ENCODE measurements around the gene CFAP90.

The CFAP90 gene

DNA sequence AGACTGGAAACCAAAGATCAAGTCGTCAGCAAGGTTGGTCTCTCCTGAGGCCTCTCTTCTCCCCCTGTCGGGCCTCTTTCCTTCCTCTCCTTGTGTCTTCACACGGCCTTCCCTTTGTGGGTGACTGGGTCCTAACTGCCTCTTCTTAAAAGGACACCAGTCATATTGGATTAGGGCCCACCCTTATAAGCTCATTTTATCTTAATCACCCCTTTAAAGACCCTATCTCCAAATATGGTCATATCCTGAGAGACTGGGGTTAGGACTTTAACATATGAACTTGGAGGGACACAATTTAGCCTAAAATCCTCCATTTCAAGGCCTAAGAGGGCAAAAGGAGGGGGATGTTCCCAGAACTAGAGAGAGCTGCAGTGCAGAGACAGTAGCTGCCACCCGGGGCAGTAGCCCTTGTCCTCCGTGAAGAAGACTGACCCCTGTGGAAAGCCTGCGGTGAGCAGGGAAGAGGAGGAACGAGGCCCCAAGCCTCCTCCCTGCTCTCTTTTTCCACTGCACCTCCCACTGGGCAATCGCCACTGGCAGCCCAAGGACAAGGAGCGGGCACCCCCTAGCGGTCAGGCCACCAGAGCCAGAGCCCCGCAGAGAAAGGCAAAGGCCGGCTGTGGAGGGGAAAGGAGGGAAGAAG lies 34.9 kb downstream of the CFAP90 start:
- peak; percentile 42 for DNase-seq

DNA sequence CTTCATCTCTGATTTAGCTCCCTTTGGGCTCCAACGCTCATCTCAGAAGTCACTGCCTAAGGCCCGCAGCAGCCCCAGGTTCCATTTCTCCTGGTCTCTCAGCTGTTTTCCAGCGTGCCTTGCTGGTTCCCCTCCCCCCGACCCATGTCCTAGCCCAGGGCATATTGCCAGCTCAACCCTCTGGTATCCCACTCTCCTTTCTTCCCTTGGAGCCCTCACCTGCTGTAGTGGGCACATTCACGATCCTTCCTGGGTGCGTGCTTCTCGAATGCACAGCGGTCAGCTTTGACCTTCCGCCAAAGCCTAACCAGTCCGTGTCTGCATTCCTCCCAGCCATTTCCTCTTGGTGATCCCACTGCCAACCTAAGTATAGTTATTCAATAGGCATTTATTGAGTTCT lies 36.1 kb downstream of the CFAP90 start:
- no peak for DNase-seq

DNA sequence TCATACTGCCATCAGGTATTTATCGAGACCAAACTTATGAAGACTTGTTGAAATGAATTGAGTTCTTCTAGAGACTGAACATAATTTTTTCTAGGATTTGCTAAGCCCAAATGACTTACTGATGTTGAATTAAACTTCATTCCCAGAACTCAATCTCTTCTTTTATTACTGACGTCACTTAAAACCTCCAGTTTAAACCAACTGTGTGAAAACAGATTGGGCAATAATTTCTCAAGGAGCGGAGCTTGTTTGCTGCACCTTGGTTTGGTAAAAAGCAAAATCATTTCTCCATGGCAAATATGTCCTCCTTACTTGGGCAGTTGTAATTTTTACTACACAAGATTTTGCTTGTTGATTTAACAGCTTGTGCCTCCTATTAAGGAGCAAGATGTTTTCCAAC lies 37.4 kb downstream of the CFAP90 start:
- no peak for DNase-seq

DNA sequence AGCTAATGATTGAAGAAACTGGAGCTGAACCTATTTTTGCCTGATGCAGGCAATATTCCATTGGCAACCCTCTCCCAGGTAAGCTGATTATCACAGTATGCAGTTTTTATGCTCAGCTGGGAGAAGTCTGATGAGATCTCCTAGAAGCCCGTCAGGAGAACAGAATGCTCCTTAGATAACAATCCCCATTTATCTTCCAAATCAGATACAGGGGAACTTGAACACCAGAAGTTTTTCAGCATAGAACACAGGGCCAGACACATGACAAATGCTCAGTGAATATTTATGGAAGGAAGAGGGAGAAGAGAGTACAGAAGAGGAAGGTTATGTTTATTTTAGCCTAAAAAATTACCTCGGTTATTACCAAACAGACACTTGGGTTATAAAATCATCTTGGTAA lies 37.9 kb downstream of the CFAP90 start:
- no peak for DNase-seq

DNA sequence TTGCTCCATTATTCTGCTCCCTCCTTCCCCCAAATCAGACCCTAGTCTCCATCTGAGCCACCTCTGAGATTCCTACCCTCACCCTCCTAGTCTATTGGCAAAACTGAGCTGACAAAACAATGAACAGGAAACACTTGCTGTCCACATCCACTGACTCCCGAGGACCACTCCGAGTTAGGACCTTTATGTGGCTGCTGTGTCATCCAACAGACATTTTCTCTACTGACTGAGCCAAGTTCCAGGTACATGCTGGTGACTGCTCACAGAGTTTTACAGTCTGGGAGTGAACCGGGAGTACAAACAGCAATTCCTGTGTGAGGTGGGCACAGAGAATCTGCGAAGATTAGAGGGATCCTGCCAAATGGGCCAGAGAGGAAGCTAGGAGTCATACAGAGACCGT lies 39.2 kb downstream of the CFAP90 start:
- DNase-seq, result no peak

DNA sequence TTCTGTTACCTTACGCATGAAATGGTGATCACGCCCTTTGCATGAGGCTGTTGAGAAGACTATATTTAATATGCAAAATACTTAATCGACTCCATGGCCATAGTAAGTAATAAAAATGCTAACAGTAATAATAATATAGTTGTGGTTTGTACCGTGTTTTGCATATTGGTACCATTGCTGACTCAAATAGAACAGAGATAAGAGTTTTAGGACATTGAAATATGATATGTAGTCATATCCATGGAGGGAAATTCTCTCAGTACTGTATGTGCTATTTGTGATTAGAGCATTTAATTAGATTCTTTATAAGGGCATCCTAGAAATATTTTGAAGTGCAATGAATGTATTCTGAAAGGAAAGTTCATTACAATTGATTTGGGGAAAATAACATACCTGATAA lies 41.9 kb downstream of the CFAP90 start:
- no peak for DNase-seq

DNA sequence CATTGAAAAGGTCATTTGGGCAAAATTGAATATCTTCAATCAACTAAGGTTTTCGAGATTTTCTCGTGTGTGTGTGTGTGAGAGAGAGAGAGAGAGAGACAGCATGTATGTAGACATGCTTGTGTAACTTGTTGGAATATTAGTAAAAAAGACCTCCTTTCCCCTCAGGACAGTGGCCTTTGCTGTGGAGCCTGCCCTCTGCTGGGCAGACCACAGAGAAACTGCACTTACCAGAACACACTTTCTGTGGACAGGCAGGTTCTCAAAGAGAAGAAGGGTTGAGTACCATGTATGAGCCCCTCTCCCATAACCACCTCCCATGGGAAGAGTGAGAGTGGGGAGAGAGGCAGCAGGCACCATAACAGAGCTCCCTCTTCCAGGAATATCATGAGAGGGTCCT lies 45.6 kb downstream of the CFAP90 start:
- DNase-seq, result no peak

DNA sequence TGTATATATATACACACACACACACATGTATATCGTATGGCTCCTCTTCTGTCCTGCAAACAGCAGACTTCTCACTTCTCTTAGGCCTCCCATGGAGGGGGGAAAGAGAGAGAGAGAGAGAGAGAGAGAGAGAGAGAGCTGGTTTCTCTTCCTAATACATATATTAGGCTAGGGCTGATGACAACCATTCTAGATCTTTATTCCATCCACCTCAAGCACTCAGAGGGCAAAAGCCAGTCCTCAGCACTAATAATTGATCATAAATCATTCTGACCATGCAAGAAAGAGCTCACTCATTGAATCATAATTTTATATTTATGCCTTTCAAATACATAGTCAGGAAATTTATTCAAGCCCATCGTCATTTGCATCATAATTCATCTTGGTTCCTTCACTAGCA lies 47.0 kb downstream of the CFAP90 start:
- DNase-seq, result no peak

DNA sequence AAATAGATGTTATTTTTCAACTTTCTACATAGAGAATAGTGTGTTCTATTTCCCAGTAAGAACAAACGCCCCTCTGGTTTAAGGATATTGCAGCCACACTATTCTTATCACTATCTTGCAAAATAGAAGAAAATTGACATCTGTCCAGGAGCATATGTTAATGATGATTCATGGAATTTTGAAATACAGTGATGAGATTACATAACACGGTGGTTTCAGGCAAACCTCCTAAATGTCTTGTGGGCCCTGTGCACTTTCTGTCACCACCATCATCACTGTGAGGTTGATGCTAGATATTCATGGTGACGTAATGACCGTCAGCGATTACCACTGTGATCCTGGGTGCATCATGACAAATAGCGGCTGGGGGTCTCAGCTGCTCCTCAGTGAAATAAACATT lies 48.1 kb downstream of the CFAP90 start:
- DNase-seq, result no peak

DNA sequence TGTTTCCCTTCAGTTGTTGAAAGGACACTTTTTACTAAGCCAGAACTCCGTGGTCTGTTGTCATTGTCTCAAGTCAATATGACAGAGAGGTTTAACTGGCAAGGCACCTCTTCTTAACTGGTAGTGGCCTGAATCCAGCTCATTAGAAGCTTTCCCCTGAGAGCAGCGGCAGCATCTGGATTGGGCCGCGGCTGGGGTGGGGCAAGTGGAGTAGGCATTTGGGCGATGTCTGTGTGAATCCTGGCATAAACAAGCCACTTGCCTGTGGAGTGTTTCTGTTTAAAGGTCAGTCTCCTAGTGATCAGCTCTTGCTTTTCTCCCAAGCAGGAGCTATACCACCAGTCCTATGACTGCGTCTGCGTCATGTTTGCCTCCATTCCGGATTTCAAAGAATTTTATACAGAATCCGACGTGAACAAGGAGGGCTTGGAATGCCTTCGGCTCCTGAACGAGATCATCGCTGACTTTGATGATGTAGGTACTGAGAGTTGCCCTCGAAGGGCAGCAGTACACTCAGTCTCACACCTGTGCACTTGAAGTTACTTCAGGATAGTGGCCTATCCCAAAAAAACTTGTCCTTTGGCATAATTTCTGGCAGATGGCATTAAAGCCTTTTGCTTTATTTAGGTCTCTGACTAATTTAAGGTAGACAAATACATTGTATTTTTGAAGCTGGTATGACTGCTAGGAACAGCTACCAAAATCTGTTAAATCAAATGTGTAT lies 48.9 kb downstream of the CFAP90 start:
- no peak for DNase-seq

DNA sequence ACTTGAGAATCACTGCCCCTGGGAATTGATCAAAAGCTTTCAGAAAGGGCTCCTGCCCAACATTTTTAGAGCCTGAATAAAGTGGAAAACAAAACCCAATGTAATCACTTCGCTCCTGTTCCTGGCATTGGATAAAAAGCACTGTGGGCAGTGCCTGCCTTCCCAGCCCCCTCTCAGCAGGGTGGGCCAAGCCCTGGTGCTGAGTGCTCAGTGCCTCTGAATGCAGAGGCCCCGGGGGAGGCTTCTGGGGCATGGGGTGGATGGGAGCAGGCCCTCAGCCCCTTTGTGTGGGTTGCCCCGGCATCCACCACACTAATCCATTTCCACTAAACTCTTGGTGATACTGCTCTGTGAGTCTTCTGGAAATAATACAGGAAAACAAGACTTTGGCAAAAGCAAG lies 55.6 kb downstream of the CFAP90 start:
- no peak for DNase-seq

DNA sequence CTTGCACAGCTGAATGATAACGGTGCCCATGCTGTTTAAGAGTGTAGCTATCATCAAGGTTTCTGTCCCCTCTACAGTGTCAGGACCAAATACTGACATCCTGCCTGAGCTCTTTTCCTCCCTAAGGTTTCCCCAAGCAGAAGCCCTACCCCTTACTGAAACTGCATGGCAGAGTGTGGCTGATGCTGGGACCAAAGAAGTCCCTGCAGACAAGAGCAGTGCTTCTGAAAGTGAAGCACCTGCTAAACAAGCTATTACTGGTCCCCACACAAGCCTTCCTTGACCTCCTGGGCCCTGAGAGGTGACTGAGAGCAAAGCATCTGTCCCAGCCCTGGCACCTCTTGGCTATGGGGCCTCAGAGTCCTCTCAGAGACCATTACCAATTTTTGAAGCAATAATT lies 56.1 kb downstream of the CFAP90 start:
- DNase-seq, result no peak

DNA sequence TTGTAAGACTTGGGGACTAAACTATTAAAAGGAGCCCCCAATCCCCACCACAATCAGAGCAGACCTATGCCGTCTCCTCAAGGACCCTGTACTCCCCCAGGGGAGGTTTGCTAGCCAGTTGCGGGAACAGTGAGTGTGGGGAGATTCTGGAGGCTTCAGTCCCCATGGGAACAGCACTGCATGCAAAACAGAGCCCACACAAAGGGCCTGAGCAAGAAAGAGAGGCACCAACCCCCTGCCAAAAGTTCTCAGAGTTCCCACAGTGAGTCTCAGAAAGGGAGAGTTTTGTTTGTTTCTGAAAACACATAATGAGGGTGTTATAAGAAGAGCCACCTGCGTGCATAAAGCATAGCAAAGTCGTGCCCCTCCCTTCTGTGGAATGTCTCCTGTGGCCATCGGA lies 56.6 kb downstream of the CFAP90 start:
- DNase-seq, result no peak

DNA sequence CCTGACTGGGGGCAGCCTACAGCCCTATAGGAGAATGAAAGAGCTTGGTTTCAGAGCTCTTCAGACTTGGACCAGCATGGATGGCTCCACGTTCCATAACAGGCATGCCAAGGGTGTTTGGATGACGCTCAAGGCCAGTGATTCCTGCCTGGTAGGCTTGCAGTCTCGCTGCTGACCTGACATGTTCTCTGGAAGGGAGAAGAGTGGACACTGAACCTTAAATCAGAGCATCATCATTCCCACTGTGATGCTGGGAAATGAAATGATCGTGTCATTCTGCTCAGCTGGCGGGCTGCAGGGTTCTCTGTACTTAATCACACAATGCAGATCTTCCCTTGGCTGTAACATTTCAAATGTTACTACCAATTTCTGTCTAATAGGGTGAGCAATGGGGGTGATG lies 57.0 kb downstream of the CFAP90 start:
- no peak for DNase-seq

DNA sequence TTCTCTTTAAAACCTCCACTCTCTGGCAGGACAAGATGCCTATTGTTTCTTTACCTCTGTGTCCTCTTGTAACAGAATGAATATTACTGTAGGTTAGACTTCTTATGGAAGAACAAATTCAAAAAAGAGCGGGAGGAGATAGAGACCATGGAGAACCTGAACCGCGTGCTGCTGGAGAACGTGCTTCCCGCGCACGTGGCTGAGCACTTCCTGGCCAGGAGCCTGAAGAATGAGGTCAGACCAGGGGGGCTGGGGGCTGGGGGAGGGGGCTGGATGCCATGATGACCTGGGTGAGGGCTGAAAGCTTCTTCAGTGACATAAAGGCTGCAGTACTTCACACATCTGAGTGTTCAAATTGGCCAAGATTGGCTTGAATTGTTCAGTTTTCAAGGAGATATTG lies 61.4 kb downstream of the CFAP90 start:
- DNase-seq, result no peak

DNA sequence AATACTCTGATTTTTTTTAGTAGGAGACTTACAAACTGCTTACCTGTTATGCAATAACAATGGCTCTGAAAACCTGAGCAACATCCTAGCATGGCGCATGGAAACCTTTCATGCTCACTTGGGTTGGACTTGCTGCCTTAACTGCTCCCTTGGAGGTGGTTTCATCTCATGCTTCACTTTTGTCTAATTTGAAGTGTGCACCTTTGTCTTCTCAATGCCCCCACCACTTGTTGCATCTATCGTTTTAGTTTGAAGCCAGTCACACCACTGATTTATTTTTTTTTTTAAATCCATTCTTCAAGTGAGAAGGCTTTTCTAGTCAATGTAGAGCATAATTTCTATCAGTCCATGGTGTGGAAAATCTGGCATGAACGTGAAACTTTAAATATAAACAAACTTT lies 63.2 kb downstream of the CFAP90 start:
- DNase-seq, result no peak

DNA sequence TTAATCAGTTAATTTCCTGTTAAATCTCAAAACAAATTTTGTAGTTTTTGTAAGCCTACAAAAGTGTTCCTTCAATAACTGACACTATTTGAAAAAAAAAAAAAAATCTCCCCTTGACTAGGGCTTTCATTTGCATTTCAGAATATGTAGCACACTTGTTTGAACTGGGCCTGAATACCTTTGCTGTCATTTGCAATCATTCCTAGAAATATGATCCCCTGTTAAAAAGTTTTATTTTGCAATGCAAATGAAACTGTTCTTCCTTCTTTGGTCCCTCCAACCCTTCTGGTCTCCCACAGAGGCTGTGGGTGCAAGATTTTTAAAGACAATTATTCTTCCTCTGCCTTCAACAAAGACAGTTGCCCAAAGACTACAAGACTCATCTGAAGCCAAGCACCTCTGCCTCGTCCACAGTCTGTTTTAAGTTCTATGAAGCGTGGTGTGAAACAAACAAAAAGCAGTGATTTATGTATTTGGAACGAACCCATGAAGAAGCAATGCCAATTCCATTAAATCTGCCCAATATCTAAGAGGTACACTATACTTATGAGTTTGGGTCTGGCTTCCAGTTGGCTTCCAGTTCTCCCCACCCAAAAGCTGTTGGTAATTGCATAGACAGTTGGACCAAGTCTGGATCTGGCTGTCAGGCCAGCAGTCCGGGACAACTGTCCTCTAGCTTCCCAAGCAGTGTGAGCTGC lies 66.1 kb downstream of the CFAP90 start:
- DNase-seq, result no peak

DNA sequence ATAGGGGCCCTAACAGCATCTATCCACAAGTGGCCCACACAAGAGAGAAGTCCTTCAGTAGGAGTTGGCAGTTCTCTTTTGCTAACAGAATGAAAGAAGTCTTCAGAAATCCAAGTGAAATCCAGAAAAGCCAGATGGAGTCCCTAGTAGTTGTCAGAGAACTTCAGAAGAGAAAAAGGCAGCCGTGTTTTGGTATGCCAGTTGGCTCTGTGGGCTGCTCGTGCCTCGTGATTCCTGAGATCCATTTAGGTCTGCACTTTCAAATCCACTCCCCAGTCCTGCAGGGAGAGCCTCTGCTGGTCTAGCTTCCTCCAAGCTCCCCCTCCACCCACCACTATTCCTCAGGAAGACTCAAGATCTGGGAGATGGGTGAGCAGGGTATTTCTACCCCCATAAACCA lies 69.0 kb downstream of the CFAP90 start:
- DNase-seq, result no peak

Measured in KG1 (cell line).